ENCODE results near the gene FOSL1. TPM values are rescaled to one million over a fixed set of nuclear protein-coding genes. Genes with fewer than 3 reads are reported as not detected.

FOSL1 gene
- total and polyA plus RNA-seq, 2 donors (not counting 3 experiments of a cell fraction or from before 2014, with no cell fraction given): 18.1 to 53.8 TPM

DNA sequence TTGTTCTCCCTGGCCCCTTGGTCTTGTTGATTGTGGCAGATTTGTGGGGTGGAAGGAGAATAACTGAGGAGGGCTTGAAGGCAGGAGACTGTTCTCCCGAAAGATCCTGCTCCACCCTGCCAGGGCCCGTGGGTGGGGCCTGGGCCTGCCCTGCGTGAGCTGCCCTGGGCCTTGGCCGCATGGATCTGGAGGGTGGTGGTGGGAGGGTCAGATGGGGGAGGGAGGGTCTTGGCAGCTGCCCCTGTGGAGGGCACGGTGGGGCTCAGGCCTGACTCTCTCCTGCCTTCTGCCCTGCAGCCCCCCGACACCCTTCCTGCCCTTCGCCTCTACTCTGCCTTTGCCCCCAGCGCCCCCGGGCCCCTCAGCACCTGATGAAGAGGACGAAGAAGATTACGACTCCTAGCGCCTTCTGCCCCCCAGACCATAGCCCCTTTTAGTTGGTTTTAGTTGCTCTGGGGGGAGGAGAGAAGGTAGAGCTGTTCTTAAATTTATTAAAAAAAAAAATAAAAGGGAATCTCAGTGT, 20.9 kb upstream of the FOSL1 start:
- Histone ChIP-seq H3K9me1 (replicated peaks; ENCODE audit: control insufficient read depth, extremely low read depth, insufficient read depth, low read length) (no peaks in the 10 kb centered on the region), H4K20me1 (replicated peaks; ENCODE audit: control insufficient read depth, extremely low read depth, insufficient read depth, low read length) (no peaks in the 10 kb centered on the region), H3K79me2 (ENCODE audit: control insufficient read depth, insufficient read depth, low read length) (peaks cover 37% of the 10 kb centered on the region), H3K4me1 (ENCODE audit: control insufficient read depth, extremely low read depth, insufficient read depth, low read length) (peaks cover 34% of the 10 kb centered on the region), H2AFZ (ENCODE audit: low read depth, low read length) (no peak overlapping the region), H3K27ac (ENCODE audit: insufficient read depth, low read depth, low read length) (no peak overlapping the region), H3K4me3 (replicated peaks in 1 of 3; ENCODE audit: insufficient read depth in 1 of 3, low read depth in 1 of 3, low read length in 3 of 3) (no peak overlapping the region), H3K36me3 (ENCODE audit: control insufficient read depth in 2 of 2, extremely low read depth in 1 of 2, insufficient read depth in 2 of 2, low read length in 2 of 2) (peaks cover 6 to 11% of the 10 kb centered on the region in 2 experiments), H3K27me3 (ENCODE audit: control insufficient read depth in 2 of 2, insufficient read depth in 2 of 2, low read length in 2 of 2) (no peaks in the 10 kb centered on the region), H3K4me2 (ENCODE audit: insufficient read depth, low read length) (no peak overlapping the region), H3K9ac (replicated peaks; ENCODE audit: extremely low read depth, insufficient read depth, low read length) (no peak overlapping the region), H3K9me3 (replicated peaks; ENCODE audit: control insufficient read depth, insufficient read depth, low read length) (no peaks in the 10 kb centered on the region)
- FAIRE-seq (no peak), DNase-seq (ENCODE audit: low read depth, low spot score) (no peak)
- intact Hi-C loops (cut with micrococcal nuclease): no loop called here
- no TSS peak for BruUV-seq (replicated peaks)
- CTCF ChIA-PET: interaction anchor here (1.3 kb wide), 1 partner anchor 37 kb away, joined by 3 read pairs; no protein-coding TSS in a partner anchor
- dilution Hi-C loops (cut with MboI; ENCODE audit: extremely low pct_ligation_motif_present, low sequenced_read_pairs): no loop called here
- POLR2A ChIA-PET: no interaction called here
- TF ChIP-seq FOS (IDR thresholded peaks at IDR 0.05; ENCODE audit: borderline replicate concordance, insufficient read depth, low read length): no peak
- TF ChIP-seq, protein P1, sequence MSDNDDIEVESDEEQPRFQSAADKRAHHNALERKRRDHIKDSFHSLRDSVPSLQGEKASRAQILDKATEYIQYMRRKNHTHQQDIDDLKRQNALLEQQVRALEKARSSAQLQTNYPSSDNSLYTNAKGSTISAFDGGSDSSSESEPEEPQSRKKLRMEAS (IDR thresholded peaks at IDR 0.05; ENCODE audit: insufficient read depth, insufficient read length): no peak
- no peak for TF ChIP-seq GATA2 (IDR thresholded peaks at IDR 0.05; ENCODE audit: insufficient read depth, insufficient read length, low read depth, low read length)
- TF ChIP-seq, protein P2, sequence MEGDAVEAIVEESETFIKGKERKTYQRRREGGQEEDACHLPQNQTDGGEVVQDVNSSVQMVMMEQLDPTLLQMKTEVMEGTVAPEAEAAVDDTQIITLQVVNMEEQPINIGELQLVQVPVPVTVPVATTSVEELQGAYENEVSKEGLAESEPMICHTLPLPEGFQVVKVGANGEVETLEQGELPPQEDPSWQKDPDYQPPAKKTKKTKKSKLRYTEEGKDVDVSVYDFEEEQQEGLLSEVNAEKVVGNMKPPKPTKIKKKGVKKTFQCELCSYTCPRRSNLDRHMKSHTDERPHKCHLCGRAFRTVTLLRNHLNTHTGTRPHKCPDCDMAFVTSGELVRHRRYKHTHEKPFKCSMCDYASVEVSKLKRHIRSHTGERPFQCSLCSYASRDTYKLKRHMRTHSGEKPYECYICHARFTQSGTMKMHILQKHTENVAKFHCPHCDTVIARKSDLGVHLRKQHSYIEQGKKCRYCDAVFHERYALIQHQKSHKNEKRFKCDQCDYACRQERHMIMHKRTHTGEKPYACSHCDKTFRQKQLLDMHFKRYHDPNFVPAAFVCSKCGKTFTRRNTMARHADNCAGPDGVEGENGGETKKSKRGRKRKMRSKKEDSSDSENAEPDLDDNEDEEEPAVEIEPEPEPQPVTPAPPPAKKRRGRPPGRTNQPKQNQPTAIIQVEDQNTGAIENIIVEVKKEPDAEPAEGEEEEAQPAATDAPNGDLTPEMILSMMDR (IDR thresholded peaks at IDR 0.05; ENCODE audit: extremely low read depth in 1 of 2, insufficient read depth in 1 of 2, low read depth in 1 of 2, low read length in 2 of 2): no peak
- TF ChIP-seq POLR2A (IDR thresholded peaks at IDR 0.05; ENCODE audit: low read depth, low read length): no peak
- TF ChIP-seq EZH2 (IDR thresholded peaks at IDR 0.05; ENCODE audit: borderline replicate concordance, low read depth, low read length, severe bottlenecking): no peak
- TF ChIP-seq MYC (IDR thresholded peaks at IDR 0.05; ENCODE audit: low read depth, low read length): no peak
- TF ChIP-seq POLR2AphosphoS5 (IDR thresholded peaks at IDR 0.05; ENCODE audit: insufficient read depth, low read depth, low read length): no peak
- TF ChIP-seq JUN (IDR thresholded peaks at IDR 0.05; ENCODE audit: borderline replicate concordance, insufficient read depth, insufficient read length, low read depth): no peak

Measured in endothelial cell of umbilical vein (primary cell).